ENCODE measurements around the gene CWC15.
A peak's percentile ranks its signal among the peaks of the same experiment; 100 is the strongest.
"Not testable (repeated sequence)": the region's sequence is repeated elsewhere in the genome, so short reads cannot be mapped to it uniquely, and the experiment has no call there.

The CWC15 gene

GRCh38 chr11:94954753-94955152, 18.6 kb downstream of the CWC15 start:
- no peak for DNase-seq

- no peak for DNase-seq
These were observed 25.2 kb downstream of the CWC15 start for GRCh38 chr11:94948070-94948617.

GRCh38 chr11:94946812-94947211, 26.5 kb downstream of the CWC15 start:
- no peak for DNase-seq

- no peak for DNase-seq
These were observed 32.2 kb downstream of the CWC15 start for GRCh38 chr11:94941131-94941530.

- DNase-seq = no peak
These were observed 34.0 kb downstream of the CWC15 start for GRCh38 chr11:94939346-94939745.

- DNase-seq = no peak
These were observed 35.0 kb downstream of the CWC15 start for GRCh38 chr11:94938095-94939055.

- no peak for DNase-seq
These were observed 38.5 kb downstream of the CWC15 start for GRCh38 chr11:94934846-94935245.

- DNase-seq = peak in 18 of 51 donors; percentile 7 to 45 (median 18)
These were observed 39.0 kb downstream of the CWC15 start for GRCh38 chr11:94934362-94934761.

- DNase-seq = no peak
These were observed 39.9 kb downstream of the CWC15 start for GRCh38 chr11:94933223-94934130.

- DNase-seq = no peak
These were observed 40.9 kb downstream of the CWC15 start for GRCh38 chr11:94932503-94932902.

- DNase-seq = not testable (repeated sequence)
These were observed 41.3 kb downstream of the CWC15 start for GRCh38 chr11:94932072-94932471.

- no peak for DNase-seq
These were observed 45.0 kb downstream of the CWC15 start for GRCh38 chr11:94928117-94928990.

GRCh38 chr11:94926698-94927237, 46.6 kb downstream of the CWC15 start:
- peak in 30 of 51 donors; percentile 3 to 65 (median 27) for DNase-seq

GRCh38 chr11:94926271-94926625, 47.1 kb downstream of the CWC15 start:
- no peak for DNase-seq

- no peak for DNase-seq
These were observed 47.7 kb downstream of the CWC15 start for GRCh38 chr11:94925422-94926270.

- no peak for DNase-seq
These were observed 48.7 kb downstream of the CWC15 start for GRCh38 chr11:94924612-94925011.

GRCh38 chr11:94924171-94924572, 49.2 kb downstream of the CWC15 start:
- DNase-seq = no peak

GRCh38 chr11:94923004-94923334, 50.4 kb downstream of the CWC15 start:
- no peak for DNase-seq

- DNase-seq = peak in 21 of 51 donors; percentile 6 to 61 (median 18)
These were observed 50.9 kb downstream of the CWC15 start for GRCh38 chr11:94922321-94923003.
